PC-9 (cell line): ENCODE data around the gene TDP1. TPM values are rescaled to one million over a fixed set of nuclear protein-coding genes. Genes with fewer than 3 reads are reported as not detected.

ENCODE experiments used
- BruUV-seq: library from RNA; stranded (reverse); fragments of 400-500 nt; replicated peaks from 2 replicates; lab custom pipeline; 2021; lab: Mats Ljungman, UMichigan
- CTCF ChIA-PET: fragments of 300-600 bp; sonication (Branson Sonifier 250); formaldehyde crosslinking; loops from one replicate; lab custom pipeline; 2022; ENCODE audit warnings: antibody characterized with exemption; lab: Charles Lee
- POLR2A ChIA-PET: fragments of 300-600 bp; sonication (Branson Sonifier 250); formaldehyde crosslinking; loops from one replicate; lab custom pipeline; 2022; ENCODE audit warnings: antibody characterized with exemption; ENCODE audit not compliant: unreplicated experiment; lab: Charles Lee
- DNase-seq, 2 experiments: peaks; one replicate each; pipeline versions ENCODE4 v3.0.0 to v3.0.0-alpha.2; 2015 to 2022; ENCODE audit warnings: mixed read lengths in 1 of 2
- H2AFZ ChIP-seq: fragments of 200-600 bp; sonication (generic); 2 replicates; pipeline ENCODE4 v1.8.1; 2017; ENCODE audit warnings: antibody characterized with exemption
- H3F3A ChIP-seq: fragments of 200-600 bp; sonication (generic); 2 replicates; pipeline ENCODE4 v1.8.1; 2017; ENCODE audit warnings: antibody characterized with exemption, mild to moderate bottlenecking, low read depth; ENCODE audit not compliant: insufficient read depth
- H3K27ac ChIP-seq: fragments of 200-600 bp; sonication (generic); 2 replicates; pipeline ENCODE4 v1.6.1; 2016; ENCODE audit warnings: mixed run types
- H3K27me3 ChIP-seq: fragments of 200-600 bp; sonication (generic); 2 replicates; pipeline ENCODE4 v1.6.1; 2016; ENCODE audit warnings: low read depth, mixed run types; ENCODE audit not compliant: insufficient read depth
- H3K36me3 ChIP-seq: fragments of 200-600 bp; sonication (generic); 2 replicates; pipeline ENCODE4 v1.6.1; 2016; ENCODE audit warnings: low read depth, mixed run types
- H3K4me1 ChIP-seq: fragments of 200-600 bp; sonication (generic); replicated peaks from 2 replicates; pipeline ENCODE4 v1.6.1; 2016; ENCODE audit warnings: mixed run types; ENCODE audit not compliant: insufficient read depth
- H3K4me2 ChIP-seq: fragments of 200-600 bp; sonication (generic); 2 replicates; pipeline ENCODE4 v1.6.1; 2017; ENCODE audit warnings: mixed run types
- H3K4me3 ChIP-seq: fragments of 200-600 bp; sonication (generic); 2 replicates; pipeline ENCODE4 v1.6.1; 2016; ENCODE audit warnings: mixed run types
- H3K79me2 ChIP-seq: fragments of 200-600 bp; sonication (generic); 2 replicates; pipeline ENCODE4 v1.6.1; 2017; ENCODE audit warnings: low read depth, mixed run types
- H3K9me2 ChIP-seq: fragments of 200-600 bp; sonication (generic); 2 replicates; pipeline ENCODE4 v1.8.1; 2017; ENCODE audit warnings: mild to moderate bottlenecking; ENCODE audit not compliant: insufficient read depth
- H3K9me3 ChIP-seq: fragments of 200-600 bp; sonication (generic); 2 replicates; pipeline ENCODE4 v1.8.1; 2016; ENCODE audit warnings: low read depth; ENCODE audit not compliant: insufficient read depth
- H4K20me1 ChIP-seq: fragments of 200-600 bp; sonication (generic); 2 replicates; pipeline ENCODE4 v1.8.1; 2017; ENCODE audit not compliant: insufficient read depth
- EZH2 ChIP-seq: fragments of 200-600 bp; sonication (generic); IDR thresholded peaks from 2 replicates; pipeline ENCODE4 v1.8.0; 2017; ENCODE audit warnings: antibody characterized with exemption, low read depth
- intact Hi-C: fragments of 100-400 bp; cut with micrococcal nuclease; formaldehyde crosslinking; loops from one replicate; pipeline ENCODE4 v1.10.0; 2022; ENCODE audit not compliant: unreplicated experiment
- total RNA-seq: library from RNA; stranded (reverse); gene quantifications from 2 replicates; pipeline ENCODE4 v1.2.3, GENCODE V29; 2021
- TF ChIP-seq, protein P1 (sequence below): fragments of 200-600 bp; sonication (generic); conservative IDR thresholded peaks from 2 replicates; pipeline ENCODE4 v1.6.1; 2017; ENCODE audit warnings: mixed run types, antibody characterized with exemption, mild to moderate bottlenecking, moderate library complexity

TDP1 gene
- total RNA-seq, 1 experiment from 2014 or later: 12.8 TPM

DNA sequence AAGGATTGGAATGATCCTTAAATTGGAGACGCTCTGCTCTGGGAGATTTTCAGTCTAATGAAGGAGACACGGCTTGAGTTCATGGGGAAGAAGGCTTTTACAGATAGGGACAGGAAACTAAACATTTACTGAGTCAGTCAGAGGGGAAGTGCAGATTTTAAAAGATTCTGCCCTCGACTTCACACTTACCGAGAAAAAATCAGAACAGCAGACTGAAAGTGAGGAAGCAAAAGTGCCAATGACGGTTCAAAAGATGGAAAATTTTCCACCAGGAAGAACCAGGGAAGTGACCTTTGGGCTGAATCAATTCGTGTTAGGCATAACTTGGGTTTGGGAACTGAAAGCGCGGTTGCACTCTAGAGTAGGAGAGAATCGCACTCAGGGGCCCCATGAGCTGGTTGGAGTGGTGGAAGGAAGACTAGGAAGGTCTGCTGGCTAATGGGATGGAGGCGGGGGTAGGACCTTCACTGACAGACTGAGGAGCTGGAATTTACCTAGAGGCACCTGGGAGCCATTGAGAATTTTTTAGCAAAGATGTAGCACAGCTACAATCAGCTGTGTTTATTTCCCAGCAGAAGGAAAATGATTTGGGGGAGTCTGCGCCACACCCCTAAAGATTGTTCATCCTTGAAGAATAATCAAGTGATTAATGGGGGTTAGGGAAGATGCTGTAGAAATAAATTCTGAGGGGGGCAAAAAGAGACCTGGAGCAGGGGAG, 107.3 kb downstream of the TDP1 start:
- POLR2A ChIA-PET: no interaction called here
- H3F3A ChIP-seq: no peaks in the 10 kb centered on the region
- intact Hi-C loops: no loop called here
- H3K4me2 ChIP-seq: no peak overlapping the region
- H3K9me3 ChIP-seq: no peaks in the 10 kb centered on the region
- no peaks in the 10 kb centered on the region for H3K36me3 ChIP-seq
- H4K20me1 ChIP-seq: no peaks in the 10 kb centered on the region
- DNase-seq: no peak
- TF ChIP-seq, protein P1, sequence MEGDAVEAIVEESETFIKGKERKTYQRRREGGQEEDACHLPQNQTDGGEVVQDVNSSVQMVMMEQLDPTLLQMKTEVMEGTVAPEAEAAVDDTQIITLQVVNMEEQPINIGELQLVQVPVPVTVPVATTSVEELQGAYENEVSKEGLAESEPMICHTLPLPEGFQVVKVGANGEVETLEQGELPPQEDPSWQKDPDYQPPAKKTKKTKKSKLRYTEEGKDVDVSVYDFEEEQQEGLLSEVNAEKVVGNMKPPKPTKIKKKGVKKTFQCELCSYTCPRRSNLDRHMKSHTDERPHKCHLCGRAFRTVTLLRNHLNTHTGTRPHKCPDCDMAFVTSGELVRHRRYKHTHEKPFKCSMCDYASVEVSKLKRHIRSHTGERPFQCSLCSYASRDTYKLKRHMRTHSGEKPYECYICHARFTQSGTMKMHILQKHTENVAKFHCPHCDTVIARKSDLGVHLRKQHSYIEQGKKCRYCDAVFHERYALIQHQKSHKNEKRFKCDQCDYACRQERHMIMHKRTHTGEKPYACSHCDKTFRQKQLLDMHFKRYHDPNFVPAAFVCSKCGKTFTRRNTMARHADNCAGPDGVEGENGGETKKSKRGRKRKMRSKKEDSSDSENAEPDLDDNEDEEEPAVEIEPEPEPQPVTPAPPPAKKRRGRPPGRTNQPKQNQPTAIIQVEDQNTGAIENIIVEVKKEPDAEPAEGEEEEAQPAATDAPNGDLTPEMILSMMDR: no peak
- TF ChIP-seq EZH2: no peak
- H2AFZ ChIP-seq: no peak overlapping the region
- H3K9me2 ChIP-seq: no peaks in the 10 kb centered on the region
- no TSS peak for BruUV-seq
- no peak overlapping the region for H3K27ac ChIP-seq
- CTCF ChIA-PET: no interaction called here
- no peak overlapping the region for H3K4me3 ChIP-seq
- no peaks in the 10 kb centered on the region for H3K79me2 ChIP-seq
- H3K27me3 ChIP-seq: no peaks in the 10 kb centered on the region
- no peaks in the 10 kb centered on the region for H3K4me1 ChIP-seq

DNA sequence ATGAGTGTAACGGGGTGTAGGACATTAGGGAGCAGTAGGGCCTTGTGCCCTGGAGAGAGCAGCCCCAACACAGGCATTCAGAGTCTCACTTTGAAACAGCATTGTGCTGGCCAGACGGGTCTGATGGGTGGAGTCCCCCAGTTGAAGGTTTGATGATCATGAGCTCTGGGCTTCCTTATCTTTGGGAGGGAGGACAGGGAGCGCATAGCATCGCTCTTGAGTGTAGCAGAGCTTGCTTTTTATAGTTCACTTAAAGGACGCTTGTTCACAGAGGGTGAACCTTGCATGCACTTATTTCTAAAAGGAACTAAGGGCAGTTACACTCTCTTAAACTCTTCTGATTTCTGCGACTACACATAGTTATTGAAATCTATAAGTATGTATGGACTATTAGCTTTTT, 116.6 kb downstream of the TDP1 start:
- Histone ChIP-seq H3K36me3 (no peaks in the 10 kb centered on the region), H3K9me2 (no peaks in the 10 kb centered on the region), H3K27me3 (no peaks in the 10 kb centered on the region), H3K4me1 (no peaks in the 10 kb centered on the region), H2AFZ (no peak overlapping the region), H3F3A (no peaks in the 10 kb centered on the region), H3K9me3 (no peaks in the 10 kb centered on the region), H3K27ac (no peak overlapping the region), H3K4me3 (no peak overlapping the region), H3K79me2 (no peaks in the 10 kb centered on the region), H4K20me1 (no peaks in the 10 kb centered on the region), H3K4me2 (no peak overlapping the region)
- POLR2A ChIA-PET: no interaction called here
- no peak for DNase-seq
- TF ChIP-seq, protein P1: no peak
- TF ChIP-seq EZH2: no peak
- intact Hi-C loops: no loop called here
- CTCF ChIA-PET: no interaction called here
- BruUV-seq: no TSS peak

DNA sequence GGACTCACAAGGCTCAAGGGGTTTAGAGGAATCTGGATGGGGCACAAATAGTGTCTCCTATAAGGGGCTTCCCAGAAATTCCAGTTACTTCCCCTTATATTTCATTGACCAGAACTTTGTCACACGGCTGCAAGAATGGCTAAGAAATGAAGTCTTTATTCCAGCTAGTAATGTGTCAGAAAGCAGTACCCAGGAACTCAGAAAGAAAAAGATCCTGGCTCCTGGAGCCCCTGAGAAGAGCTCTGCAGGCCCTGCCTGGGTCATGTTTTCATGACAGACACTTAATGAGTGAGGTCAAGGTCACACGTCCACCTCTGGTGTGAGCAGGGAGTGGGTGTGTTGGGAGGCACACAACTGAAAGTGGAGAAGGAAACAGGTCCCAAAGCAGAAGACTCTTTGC, 123.8 kb downstream of the TDP1 start:
- Histone ChIP-seq H2AFZ (no peak overlapping the region), H3K4me3 (no peak overlapping the region), H3K36me3 (no peaks in the 10 kb centered on the region), H3K4me2 (no peak overlapping the region), H3K27ac (no peak overlapping the region), H3K79me2 (no peaks in the 10 kb centered on the region), H3K27me3 (no peaks in the 10 kb centered on the region), H3K4me1 (no peaks in the 10 kb centered on the region), H4K20me1 (no peaks in the 10 kb centered on the region), H3K9me2 (no peaks in the 10 kb centered on the region), H3F3A (no peaks in the 10 kb centered on the region), H3K9me3 (no peaks in the 10 kb centered on the region)
- no peak for DNase-seq
- no peak for TF ChIP-seq EZH2
- TF ChIP-seq, protein P1: no peak
- no TSS peak for BruUV-seq
- intact Hi-C loops: no loop called here
- ChIA-PET CTCF (no interaction called here), POLR2A (no interaction called here)
